ENCODE measurements around the gene ABI3BP.

Gene ABI3BP

GRCh38 chr3:100815583-100815982 is 177.6 kb downstream of the ABI3BP start:
- FAIRE-seq: no peak

DNA sequence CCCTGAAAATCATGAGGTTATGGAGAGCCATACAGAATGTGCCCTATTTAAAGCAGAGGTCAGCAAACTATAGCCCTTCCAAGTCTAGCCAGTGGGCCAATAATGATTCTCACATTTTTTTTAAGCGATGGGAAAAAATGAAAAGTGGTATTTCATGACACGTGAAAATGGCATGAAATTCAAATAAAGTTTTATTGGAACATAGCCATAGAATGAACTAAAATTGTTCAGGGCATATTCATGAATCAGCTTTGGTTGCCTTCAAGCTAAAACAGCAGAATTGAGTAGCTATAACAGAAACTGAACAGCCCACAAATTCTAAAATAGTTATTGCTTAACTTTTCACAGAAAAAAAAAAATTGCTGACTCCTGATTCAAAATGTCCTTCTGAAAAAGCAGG is 179.4 kb downstream of the ABI3BP start:
- no peak for FAIRE-seq

DNA sequence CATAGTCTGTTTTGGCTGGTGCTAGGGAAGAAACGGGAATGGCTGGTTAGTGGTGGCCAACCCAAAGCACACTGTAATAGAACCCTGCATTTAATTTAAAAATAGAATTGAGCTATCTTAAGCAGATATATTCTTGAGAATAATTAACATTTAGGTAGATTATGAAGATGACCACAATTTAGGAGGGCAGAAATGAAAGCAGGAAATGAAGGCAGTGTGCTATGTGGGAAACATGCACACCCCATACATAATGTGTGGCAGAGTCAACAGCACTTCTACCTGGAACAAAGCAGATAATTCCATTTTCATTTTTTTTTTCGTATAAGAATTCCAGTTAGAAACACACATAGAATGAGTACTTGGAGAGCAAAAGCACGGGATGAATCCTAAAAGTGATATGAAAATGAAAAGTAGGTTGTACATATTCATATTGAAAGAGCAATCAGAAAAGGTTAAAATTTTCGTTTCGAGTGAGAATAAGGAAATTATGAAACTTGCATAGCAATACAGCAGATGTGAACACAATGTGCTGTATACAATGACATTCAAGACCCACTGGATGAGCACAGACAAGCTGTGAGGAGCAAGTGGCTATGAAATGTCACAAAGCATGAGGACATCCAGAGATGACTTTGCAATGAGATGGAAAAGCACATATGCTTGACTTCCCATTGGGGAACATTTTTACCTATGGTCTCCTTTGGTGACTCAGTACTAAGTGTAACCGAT is 181.3 kb downstream of the ABI3BP start:
- FAIRE-seq: no peak

DNA sequence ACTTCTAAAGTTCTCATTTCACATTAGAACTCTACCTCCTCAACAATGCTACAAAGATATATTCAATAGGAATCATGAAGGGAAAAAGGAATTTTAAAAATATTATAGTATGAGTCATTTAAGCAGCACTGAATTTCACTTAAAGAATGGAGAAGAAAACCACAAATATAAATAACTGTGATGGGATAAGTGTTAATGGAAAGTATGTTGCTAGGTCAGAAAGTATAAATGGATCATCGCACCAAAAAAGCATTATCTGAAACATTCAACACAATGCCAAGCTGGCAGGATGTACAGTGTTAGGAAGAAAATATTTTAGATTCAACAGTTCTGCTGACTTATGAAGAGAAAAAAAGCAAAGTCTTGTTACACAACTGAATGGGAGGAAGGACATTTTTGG is 182.6 kb downstream of the ABI3BP start:
- no peak for FAIRE-seq

DNA sequence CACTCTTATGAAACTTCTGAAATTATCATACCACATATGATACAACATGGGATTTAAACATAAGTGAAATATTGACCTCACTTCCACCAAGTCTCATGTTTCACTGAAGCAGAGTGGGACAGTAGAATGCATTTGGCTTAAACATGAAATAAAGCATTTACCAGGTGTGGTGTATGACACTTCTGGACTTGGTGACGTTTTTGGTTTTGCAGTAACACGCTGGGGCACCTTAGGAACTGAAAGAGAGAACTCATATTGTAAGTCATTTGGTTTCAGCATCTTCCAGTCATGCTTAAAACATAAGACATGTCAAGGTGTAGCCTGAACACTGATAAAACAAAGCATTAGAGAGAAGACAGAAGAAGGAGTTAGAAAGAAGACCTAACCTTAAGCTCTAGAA is 188.6 kb downstream of the ABI3BP start:
- no peak for FAIRE-seq

- FAIRE-seq: no peak
These were observed 189.5 kb downstream of the ABI3BP start for GRCh38 chr3:100803711-100804110.

DNA sequence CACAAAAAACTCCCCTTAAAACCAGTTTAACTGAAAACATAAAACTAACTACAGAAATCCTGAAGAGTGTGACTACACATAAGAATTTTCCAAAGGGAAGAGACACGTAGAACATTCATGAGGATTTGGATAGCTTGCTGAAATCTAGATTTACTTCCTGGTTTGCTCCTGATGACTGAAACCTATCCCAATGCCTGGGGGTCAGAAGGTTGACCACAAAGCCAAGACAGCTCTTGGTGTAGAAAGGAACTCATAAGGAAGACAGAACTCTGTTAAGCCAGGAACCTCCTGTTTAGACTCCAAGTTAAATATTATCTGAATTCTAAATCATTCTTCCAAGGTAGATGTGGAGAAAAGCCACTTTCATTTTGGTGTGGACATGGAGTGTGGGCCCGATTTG is 191.1 kb downstream of the ABI3BP start:
- no peak for FAIRE-seq

GRCh38 chr3:100798012-100798411 is 195.2 kb downstream of the ABI3BP start:
- no peak for FAIRE-seq

DNA sequence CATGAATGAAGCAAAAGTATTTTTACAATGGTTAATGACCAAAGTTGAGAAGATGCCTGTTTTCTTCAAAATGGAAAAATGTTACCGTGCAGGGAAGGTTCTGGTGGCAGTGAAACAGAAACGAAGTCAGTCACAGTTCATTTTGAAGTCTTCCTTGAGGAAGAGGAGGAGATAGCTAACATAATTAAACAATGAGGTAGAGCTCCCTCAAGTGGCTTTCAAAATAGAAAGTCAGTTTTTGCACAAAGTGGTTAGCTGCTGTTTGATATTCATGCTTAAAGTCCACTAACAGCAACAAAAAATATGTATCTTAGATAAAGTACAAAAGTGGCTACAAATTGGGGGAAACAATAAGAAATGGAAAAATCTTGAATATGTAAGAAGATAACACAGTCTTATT is 196.7 kb downstream of the ABI3BP start:
- no peak for FAIRE-seq

DNA sequence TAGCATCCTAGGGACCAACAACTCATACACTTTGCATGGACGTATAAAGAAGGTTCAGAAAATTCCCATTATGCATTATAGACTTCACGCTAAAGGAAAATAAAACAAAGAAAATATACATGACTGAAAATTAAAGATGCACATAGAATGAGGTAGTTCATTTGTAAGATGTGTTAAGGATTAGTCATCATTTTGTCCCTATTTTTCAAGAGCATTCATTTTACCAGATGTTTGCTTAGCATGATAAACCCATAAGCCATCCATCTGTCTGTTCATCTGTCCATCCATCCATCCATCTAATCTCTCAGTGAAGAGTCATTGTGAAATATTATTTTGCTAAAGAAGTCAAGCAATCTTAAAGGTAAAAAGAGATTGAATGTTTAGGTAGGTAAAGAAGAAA is 203.6 kb downstream of the ABI3BP start:
- FAIRE-seq: no peak

DNA sequence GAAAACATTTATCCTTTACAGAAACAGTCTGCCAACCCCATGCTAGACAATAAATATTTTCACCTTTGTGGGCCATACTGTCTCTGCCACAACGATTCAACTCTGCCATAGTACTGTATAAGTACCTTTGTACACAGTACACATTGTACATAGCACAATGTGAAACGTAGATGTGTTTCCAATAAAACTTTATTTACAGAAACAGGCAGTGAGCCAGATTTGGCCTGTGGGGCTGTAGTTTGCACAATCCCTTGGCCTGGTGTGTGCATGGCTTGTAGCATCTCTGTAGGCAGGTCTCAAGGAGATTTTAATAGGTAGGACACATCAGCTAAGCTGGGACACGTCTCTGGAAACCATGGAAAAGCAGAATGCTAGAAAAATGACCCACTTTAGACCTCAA is 209.6 kb downstream of the ABI3BP start:
- FAIRE-seq: no peak

- FAIRE-seq: no peak
These were observed 210.3 kb downstream of the ABI3BP start for GRCh38 chr3:100782906-100783305.

DNA sequence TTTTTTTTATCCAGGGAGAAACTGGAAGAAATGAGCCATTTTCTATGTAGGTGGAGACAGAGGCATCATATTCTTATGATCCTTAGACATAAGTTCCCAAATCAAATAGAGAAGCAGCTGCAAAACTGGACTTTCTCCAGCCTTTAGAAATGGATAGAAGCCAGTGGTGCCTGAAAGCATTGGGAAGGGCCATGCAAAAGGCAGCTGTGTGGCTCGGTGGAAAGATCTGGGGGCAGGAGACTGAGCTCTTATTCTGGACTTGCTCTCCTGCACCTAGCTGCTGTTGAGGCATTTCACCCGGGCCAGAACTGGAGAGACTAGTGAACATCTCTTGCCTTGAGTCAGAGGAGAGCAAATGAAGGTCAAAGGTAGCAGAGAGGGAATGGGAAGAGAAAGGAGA is 210.9 kb downstream of the ABI3BP start:
- no peak for FAIRE-seq

DNA sequence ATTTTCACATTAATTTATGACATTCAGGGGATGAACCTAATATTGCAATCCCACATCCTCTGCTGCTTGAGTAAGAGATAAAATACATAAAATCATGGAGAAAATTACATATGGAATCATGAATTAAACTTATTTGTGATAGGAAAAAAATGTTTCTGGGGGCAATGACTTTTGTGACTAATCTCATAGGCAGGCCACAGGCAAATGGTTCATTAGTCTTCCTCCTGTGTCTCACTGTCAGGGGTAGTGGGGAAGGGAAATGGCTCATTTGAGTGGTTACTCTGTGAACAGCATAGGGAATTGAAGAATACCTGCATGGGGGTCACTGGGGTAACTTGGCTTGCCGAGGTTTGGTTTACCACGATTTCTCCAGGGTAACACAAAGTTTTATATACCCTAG is 211.9 kb downstream of the ABI3BP start:
- FAIRE-seq: no peak

- FAIRE-seq: no peak
These were observed 213.1 kb downstream of the ABI3BP start for GRCh38 chr3:100780071-100780622.

- no peak for FAIRE-seq
These were observed 213.7 kb downstream of the ABI3BP start for GRCh38 chr3:100779480-100779879.

DNA sequence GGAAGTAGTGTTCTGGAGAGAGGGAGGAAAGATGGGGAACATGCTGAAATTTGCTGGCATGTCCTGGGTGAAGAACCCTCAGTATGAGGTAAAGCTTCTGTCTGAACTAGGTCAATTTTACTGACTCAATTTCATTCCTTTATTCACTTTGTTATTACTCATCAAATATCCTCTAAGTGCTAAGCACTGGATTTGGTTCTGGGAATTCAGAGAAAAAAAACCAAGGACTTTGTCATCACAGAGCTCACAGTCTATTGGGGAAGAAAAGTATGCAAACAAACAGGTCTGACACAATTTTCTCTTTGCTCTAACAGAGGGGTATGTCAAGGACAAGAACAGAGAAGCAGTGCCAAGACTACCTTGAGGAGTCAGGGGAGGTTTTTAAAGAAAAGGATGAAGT is 215.9 kb downstream of the ABI3BP start:
- FAIRE-seq: no peak

DNA sequence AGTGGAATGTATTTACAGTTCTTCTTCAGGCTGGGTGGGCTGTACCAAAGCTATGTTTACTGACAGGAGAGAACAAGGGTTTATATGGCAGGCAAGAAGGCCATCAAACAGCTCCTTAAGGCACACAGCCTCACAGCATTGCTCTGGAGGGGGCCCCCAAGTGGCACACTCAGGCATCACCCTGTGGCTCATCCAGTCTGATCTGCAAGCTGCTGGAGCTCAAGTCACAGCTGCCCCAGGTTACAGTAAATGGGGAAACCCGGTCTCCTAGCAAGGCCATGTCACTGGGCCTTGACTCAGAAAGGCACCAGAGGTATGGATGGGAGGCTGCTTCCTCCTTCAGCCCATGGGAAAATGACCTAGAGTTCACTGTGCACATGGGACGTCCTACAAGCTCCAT is 216.5 kb downstream of the ABI3BP start:
- no peak for FAIRE-seq

GRCh38 chr3:100776097-100776729 is 217.0 kb downstream of the ABI3BP start:
- no peak for FAIRE-seq

DNA sequence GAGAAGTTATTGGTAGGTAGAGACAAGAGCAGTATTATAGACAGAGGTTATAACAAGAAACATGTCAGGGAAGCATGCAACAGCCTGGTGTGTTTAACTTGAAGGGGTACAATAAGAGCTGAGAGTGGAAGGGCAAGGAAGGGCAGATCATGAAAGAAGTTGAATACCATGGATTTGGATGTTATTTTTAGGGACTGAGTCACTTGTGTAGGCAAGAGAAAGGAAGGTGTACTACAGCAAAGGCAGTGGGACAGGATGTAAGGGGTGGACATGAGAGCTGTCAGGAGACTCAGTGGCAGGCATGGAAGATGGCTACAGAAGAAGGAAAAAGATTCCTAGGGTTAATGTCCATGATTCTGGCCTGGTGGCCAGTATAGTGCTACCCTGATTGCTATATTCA is 217.6 kb downstream of the ABI3BP start:
- no peak for FAIRE-seq

GRCh38 chr3:100775226-100775625 is 218.0 kb downstream of the ABI3BP start:
- no peak for FAIRE-seq

DNA sequence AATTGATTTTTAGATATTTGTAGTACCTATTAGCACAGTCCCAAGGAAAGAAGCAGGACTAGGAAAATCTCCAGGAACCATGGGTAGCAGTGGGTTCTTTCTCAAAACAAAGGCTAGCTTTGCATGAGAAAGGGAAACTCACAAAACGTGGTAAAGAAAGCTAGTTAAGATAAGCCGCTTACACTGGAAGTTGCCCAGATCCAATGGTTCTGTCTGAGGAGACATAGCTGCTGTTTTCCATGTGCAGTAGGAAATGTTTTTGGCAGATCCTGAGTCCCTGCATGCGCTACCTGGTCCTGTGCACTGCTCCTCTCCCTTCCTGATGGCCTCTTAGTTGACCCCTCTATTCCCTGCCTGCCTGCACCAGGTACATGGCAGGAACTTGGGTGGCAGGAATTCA is 223.5 kb downstream of the ABI3BP start:
- no peak for FAIRE-seq

GRCh38 chr3:100766069-100766468 is 227.2 kb downstream of the ABI3BP start:
- no peak for FAIRE-seq

DNA sequence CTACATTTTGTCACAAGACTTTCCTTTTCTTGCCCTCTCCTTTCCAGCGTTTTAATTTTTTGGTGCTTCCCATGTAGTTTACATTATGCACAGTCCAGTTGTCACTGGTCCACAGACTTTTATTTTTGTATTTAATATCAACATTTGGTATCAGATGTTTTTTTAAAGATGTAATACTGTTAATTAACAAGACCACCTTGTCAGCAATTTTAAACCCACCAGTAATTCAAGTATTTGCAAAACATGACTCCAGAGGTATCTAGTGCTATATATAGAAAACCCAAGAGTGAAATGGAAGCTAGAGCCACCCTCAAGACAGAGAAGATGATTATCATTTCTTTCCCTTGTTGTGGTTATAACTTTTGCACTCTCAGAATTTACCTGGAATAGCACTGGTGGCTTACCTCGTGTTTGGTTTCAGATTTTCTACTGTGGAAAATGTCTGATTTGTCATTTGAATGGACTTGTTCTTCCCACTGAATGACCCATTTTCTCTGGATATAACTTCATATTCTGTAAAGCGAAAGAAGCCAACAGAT is 227.7 kb downstream of the ABI3BP start:
- no peak for FAIRE-seq

Measured in colon (tissue), 2 donors.